Left hindlimb (tissue), 1 donor: ENCODE data around the gene SKAP1.
"Not testable (repeated sequence)": the region's sequence is repeated elsewhere in the genome, so short reads cannot be mapped to it uniquely, and the experiment has no call there.

Source experiments
- DNase-seq: peaks from one replicate; pipeline ENCODE4 v3.0.0-alpha.2; 2018

The SKAP1 gene

DNA sequence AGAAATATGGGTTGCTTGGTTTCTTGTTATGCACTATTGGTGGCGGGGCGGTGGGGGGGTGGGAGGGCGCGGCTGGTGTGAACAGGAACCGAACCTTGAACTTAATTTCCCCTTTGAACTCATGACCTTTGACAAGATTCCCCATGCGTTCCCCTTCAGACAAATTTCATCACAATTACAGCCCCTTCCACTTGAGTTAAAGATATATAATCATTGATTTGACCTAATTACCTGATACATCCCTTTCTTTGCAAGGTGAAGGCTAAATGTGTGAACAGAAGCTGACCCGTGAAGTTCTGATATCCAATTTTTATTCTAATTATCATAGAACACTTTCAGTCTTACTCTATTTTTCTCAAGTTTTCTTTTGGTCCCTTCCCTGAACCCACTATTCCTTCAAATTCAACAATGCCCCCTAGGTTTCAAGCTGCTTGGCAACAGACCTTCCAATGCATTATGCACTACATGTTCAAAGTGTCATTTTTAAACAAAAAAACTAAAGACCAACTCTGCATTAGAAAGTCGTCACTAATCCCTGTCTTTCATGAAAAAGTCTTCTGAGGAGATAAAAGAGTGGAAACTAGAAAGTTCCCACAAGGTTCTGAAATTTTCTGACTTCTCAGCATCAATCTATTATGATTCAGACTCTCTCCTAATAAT is 116.8 kb downstream of the SKAP1 start:
- DNase-seq = no peak

DNA sequence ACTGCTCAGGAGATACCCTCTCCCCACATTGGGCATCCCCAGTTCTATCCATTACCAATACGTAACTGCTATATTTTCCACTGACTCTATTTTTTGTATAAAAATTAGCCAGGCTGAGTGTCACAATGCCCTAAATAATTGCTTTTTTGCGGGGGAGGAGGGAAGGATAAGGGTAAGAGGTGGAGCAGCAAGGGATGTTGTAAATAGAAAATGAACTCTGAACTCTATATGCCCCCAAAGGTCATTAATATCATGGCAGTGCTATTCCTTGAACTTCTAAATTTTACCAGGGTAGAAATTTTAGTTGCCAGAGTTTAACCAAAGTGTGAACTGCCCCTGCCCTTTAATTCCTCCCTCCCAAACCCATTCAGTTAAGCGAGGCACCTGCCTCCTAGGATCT is 118.7 kb downstream of the SKAP1 start:
- no peak for DNase-seq

DNA sequence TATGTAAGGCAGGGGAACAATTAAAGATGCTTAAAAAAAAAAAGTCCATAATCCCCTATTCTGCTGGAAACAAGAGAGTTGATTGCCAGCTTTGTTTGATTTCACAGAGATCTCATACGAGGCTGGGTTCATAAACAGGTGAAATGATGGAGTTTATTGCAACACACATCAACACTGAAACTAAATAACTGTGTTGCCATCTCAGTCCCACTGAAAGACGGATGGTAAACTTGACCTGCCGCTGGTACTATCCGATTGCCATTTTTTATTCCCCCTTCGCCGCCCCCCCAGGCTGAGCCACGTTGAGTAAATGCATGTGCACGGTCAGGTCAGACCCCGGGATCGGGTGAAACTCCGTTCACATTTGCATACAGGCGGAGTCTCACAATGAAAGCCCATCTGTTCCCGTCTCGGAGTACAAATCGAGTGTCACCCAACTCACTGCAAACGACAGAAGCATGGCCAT is 119.2 kb downstream of the SKAP1 start:
- no peak for DNase-seq

DNA sequence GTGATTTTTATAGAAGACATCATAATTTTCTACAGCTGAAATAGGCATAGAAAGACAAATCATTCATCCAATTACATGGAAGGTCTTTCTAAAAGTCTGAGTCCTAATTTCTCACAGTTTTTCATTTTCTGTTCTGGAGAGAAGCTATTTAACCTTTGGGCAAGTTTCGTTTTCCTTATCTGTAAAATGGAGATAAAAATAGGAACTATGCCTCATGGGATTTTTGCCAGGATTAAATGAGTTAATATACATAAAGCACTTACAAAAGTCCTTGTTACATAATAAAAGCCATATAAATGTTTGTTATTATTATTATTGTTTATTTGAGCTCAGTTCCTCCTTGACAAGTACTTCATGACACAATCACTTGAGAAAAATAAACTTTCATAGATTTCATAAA is 121.4 kb downstream of the SKAP1 start:
- no peak for DNase-seq

DNA sequence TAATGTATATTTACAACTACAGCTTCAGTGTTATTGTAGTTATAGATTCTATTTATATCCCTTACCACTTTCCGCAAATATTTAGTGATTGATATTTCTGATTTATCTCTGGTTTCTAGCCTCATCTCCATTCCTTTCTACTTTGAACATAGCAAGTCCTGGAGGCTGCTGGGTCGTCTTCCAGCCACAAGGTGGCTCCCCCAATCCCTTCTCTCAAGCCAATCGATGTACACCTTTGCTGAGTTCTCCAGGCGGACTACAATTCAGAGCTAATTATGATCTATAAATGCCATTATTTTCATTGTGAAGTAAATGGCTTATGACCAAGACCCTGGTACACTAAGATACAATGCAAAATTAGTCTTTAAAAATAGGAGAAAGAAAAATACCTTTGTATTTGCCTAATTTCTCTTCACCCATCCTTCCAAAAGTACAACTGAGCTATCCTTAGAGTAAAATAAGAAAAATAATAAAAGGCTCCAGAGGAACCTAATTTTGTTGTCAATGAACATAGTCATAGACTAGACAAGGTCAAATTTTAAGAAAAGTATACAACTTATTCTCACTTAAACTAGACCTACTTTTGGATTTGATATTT is 122.1 kb downstream of the SKAP1 start:
- peak; percentile 42 for DNase-seq

DNA sequence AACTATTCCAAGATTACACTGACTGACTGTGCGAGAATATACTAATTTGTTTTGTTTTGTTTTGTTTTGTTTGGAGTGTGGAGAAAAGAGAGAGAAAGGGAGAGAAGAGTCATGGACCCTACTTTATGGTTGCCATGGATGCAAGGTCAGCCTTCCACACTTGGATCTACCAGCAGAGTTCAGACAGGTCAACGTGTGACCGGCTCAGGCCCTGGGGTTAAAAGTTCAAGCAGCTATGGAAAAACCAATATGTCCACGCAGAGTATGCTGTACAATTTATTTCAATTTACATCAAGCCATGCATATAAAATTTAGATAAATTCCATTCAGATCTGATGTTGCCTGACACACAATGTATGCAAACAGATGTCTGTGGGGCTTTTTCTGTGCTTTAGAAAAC is 122.8 kb downstream of the SKAP1 start:
- no peak for DNase-seq

DNA sequence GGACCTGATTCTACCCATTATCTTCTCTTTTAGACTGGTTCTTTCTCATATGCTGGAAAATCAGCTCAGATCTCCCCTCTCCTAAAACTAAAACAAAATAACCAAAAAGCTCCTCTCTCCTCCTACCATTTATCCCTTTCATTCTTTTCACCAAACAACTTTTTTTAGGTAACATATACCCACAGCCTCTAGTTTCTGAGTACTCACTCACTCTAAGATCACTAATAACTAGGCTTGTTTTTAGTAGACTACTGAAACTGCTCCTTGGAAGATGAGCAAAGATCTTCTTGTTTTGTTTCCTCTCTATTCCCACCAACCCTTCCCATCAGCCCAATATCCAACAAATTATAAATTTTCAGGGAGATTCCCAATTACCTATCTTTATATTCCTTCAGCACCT is 129.0 kb downstream of the SKAP1 start:
- no peak for DNase-seq

DNA sequence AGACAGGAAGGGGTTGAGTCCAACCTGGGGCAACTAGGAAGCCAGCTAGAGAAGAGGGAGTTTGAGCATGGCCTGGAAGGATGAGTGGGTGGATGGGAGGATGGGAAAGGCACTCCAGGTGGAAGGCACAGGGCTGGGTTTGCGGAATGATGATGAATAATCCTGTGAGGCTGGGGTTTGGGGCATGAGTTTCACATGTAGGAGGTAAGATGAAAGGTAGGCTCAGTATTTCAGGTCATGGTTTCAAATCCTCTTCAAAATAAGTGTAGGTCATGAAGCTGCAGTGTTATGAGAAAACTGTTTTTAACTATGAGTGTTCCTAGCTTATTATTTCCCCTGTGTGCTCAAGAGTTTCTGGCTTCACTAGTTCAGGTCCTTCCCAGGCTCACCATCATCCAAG is 130.3 kb downstream of the SKAP1 start:
- DNase-seq = no peak

DNA sequence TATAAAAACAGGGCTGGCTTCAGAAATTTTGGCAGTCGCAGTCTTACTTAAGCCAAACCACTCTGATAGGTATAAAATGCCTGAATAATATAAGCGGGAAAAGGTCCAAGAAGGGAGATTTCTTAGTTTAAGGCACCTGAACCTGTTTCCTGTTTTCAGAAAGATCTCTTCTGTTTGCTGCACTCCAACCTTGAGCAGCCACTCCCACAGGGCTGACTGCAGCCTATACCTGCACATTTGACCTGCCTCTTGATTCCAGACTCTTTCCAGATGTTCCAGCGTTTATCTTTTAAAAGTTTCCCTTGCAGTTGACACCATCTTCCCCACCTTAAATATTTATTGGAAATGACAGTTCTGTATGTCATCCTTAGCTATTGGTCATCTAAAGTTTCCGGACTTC is 132.2 kb downstream of the SKAP1 start:
- DNase-seq = no peak

DNA sequence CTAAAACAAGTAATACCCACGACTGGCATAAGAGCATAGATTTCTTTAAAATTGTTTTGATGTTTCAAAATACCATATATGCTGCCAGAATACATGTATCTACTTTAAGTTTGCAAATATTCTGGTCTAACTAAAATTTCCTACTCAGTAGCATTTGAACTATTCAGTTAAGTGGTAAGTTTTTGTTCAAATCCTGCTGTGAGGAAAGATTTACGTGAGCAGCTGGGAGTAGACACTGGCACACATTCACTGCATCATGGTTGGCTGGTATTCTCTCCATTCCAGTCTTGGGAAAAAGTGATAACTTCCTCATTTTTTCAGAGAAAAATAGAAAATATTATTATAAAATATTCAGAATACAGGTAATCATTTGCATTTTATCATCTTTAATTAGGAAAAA is 133.6 kb downstream of the SKAP1 start:
- no peak for DNase-seq

DNA sequence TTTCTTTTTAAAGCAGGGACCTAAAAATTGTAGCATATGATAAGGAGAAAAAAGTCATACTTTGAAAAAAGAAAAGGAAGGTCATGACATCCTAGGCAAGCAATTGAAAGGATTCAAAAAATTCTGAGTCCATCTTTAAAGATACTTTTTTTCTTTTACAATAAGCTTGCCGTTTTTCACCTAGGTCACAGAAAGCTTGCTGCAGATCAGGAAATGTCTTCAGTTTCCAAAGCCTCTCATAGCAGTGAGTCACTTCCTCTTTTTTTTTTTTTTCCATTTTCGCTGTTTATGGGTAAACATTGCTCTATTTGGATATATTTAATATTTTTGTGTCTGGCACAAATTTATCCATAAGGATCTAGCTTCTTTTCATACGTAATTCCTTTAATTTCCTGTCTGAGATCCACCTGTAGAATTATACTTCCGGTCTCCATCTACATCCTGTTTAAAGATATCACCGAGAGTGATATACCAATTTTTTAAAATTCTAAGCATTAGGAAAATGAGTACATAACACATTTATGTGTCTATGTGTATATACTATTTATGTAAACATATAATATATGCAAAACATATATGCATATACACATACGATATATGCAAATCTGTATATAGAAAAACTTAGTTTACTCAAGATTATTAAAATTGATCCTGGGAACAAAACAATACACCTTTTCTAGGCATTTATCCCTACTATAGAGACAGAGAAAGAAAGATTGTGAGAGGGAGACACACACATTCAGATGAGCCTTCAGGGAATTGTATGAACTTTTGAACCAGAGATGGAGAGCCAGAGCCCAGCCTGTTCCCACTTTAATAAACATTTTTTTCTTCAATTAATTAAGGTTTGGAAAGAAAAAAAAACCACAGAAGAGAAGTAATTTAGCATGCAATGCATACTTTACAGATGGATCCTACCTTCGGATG is 134.4 kb downstream of the SKAP1 start:
- no peak for DNase-seq

DNA sequence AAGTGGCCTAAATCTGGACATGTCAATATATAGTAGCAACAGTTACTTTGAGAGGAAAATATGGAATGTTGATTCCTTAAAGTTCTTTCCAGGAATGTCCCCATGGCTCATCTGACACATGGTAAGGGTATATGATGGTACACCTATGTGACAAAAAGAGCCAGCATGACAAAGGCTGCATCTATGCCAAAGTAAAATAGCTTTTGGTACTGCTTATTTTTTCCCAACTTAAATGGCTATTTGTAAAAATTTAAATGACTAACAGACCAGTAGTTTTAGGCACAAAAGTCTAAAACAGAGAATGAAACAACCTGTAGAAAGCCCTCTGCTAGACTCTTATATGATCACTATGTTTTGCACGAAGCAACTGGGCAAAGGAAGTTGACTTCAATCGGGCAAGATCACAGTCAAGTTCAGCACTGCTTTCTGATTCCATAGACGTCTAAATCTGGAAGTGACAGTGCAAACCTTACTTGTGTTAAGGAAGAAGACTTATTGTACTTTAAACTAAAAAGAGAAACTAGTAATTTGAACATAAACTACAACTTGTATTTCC is 135.1 kb downstream of the SKAP1 start:
- DNase-seq = no peak

DNA sequence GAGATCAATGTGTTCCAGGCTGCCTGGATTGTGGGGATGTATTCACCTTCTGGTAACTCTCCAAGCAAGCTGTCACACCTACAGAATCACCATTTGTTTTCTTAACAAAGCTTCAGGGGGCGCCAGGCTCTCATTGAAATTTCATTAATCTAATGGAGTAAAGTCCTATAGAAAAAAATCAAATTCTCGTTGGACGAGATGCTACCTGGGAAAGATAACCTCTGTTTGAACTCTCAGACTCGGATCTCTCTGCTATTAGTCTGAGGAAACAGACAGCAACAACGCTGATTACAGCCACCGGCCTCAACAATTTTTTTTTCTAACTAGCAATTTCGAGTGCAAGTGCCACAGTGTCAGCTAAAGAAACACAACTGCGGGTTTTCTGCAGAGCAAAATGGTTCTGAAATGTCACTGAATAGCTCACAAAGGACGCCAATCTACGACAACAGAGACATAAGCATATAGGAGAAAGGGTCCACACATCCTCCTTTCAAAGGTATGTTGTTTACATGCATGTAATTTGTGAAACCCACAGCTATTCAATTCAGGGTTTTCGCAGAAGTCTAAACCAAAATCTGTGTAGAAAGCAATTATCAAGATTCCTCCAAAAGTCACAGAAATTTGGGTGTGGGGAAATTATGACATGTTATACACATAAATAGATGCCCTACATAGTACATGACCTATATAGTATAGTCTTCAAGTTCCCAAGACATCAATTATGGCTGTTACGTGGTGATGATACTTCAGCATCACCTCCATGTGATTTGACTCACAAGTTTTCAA is 135.8 kb downstream of the SKAP1 start:
- DNase-seq = no peak

DNA sequence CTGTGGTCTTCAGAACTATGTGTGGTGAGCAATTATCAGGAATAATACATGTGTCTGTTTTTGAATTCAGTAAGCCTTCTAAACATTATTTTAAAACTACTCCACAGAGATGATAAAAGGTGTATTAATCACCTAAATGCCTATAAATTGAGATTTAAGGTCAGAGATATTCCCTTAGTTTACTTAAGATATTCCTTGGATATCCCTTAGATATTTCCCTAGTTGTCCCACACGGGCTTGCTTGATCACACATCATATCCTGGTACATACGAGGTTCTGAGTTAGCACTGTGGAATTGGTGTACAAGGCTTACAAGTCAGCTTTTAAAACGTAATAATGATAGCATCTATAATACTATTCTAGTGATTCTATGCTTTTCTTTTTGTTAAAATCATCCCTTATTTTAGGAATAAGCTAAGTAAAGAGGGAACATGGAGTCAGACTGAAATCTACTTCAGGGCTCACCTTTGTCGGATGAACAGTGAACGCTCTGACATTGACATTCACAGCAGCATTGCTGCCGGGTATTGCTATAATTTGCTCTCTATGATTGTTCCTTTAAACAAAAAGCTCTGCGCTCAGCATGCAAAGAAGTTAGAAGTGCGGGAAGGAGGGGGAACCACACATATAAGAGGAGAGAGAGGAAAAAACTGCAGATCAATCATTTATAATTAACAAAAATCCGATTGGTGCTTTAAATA is 136.5 kb downstream of the SKAP1 start:
- no peak for DNase-seq

DNA sequence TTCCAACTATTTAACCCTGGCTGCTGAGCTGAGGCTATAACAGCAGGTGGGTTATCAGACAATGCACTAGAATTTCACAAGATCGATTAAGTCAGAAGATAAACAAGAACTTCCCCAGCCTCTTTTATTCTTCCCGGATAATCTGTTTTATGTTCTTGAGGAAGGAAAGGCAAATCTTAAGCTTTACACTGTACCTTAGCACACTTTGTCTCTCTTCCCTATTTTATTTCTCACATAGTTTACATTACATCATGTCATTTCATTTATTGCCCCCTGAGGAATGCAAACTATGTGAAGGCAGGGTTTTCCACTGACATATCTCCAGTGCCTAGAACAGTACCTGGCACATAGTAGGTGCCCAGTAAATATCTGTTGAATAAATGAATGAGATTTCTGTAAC is 139.6 kb downstream of the SKAP1 start:
- DNase-seq = no peak

DNA sequence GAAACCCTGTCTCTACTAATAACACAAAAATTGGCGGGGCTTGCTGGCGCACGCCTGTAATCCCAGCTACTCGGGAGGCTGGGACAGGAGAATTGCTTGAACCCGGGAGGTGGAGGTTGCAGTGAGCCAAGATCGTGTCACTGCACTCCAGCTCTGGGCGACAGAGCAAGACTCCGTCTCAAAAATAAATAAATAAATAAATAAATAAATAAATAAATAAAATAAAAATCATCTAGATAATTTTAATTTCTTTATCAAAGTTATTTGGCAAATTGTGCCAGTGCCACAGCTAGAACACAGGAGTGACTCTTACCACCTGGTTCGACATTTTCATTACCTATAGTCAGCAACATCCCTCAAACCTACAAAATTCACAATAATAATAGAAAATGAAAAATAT is 143.1 kb downstream of the SKAP1 start:
- not testable (repeated sequence) for DNase-seq

DNA sequence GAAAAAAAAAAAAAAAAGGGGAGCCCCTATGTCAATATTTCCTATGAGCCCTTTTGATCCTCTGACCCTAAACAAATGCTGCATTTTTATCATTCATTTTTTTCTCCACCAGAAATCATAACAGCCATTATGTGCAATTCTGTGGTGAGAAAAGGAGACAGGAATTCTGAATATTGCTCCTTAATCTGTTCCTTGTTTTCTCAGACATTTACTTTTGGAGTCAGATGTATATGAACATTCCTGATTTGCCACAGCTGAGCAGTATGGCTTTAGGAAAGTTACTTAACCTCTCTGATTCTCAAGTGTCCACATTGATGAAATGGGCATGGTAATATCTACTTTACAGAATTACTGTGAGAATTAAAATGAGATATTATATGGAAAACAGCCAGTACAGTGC is 144.4 kb downstream of the SKAP1 start:
- DNase-seq = no peak

DNA sequence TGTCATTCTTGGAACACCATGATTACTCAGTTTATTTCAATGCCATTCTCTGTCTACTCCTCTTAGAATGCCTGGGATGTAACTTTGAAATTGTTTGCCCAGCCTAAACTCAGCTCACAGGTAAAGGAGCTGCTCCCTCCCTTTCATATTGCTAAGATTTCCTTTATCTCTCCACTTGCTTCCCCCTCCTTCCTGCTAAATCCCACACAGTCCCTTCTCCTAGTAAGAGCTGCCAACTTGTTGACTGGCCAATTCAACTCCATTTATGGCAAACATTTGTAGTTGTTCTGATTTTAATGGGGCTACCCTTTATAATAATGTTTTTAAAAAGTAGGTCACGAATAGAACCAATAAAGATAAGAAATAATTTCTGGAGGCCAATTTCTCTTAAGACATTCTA is 146.1 kb downstream of the SKAP1 start:
- no peak for DNase-seq

DNA sequence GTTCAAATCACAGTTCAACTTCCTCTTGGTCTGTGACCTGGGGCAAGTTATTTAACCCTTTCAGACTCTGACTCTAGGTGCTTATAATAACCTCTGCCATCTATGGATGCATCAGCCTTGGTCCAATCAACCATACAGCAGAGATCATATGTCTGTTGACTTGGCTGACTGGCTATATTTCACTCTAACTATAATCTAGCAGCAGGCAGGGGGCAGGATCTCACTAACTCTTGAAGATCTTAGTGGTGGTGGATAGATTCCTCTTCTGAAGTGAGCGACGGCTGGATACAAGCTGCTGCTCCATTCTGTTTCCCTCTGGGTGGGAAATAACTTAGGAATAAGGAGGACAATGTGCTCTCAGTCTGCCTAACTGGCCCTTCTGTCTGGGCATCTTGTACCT is 146.6 kb downstream of the SKAP1 start:
- no peak for DNase-seq

DNA sequence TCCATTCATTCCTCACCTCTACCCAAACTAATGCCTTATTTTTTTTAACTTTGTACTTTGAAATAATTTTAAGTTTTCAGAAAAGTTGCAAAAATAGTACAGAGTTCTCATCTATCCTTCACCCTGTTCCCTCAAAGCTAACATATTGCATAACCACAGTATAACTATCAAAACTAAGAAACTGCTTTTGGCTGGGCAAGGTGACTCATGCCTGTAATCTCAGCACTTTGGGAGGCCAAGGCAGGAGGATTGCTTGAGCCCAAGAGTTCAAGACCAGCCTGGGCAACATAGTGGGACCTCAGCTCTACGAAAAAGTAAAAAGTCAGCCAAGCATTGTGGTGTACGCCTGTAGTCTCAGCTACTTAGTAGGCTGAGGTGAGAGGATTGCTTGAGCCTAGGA is 147.7 kb downstream of the SKAP1 start:
- no peak for DNase-seq

DNA sequence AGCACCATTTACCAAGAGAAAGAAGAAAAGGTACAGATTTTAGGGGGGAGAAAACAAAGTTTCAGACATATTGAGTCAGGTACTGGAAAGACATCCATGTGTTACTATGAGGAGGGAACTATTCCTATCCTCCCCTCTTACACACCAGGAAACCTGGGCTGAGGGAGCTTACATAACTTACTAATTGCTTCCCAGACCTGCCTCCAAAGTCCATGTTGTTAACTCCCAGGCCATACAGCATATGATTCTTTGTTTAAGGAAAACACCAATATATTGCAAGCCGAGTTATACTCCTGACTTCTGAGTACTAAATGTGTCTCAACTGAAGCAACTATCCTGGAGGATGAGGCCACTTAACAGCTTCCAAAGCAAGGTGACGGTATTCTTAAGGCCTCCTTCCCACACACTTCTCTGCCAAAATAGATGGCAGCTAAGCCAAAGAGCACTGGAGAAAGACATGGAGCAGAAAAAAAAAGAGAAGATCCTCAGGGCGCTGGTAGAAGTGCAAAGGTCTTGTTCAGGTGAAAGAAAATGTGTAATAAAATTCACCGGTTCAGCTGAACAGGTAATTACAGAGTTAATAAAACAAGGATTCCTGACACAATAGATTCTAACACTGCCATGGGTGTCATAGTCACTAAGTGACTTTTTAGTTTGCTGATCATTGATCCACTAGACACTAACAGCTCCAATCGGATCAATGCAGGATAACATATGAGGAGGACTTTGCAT is 151.1 kb downstream of the SKAP1 start:
- no peak for DNase-seq
